Hepatocyte (in vitro differentiated cells): Measurements from ENCODE around the gene ARHGAP12. TPM values are rescaled to one million over a fixed set of nuclear protein-coding genes. Genes with fewer than 3 reads are reported as not detected.

Source experiments
- DNase-seq: peaks from one replicate; pipeline ENCODE4 v3.0.0-alpha.2; 2016; ENCODE audit warnings: low spot score
- H2AFZ ChIP-seq: fragments of 200-600 bp; sonication (generic); 2 replicates; pipeline ENCODE4 v1.6.0; 2016; ENCODE audit warnings: antibody characterized with exemption, mild to moderate bottlenecking
- H3K27ac ChIP-seq: fragments of 200-600 bp; sonication (generic); 2 replicates; pipeline ENCODE4 v1.5.1; 2016; ENCODE audit warnings: mild to moderate bottlenecking
- H3K27me3 ChIP-seq: fragments of 200-600 bp; sonication (generic); 2 replicates; pipeline ENCODE4 v1.6.1; 2016
- H3K36me3 ChIP-seq: fragments of 200-600 bp; sonication (generic); replicated peaks from 2 replicates; pipeline ENCODE4 v1.5.1; 2016; ENCODE audit warnings: low read depth; ENCODE audit not compliant: insufficient read depth
- H3K4me1 ChIP-seq: fragments of 200-600 bp; sonication (generic); 2 replicates; pipeline ENCODE4 v1.5.1; 2016; ENCODE audit warnings: mild to moderate bottlenecking, moderate library complexity; ENCODE audit not compliant: insufficient read depth
- H3K4me2 ChIP-seq: fragments of 200-600 bp; sonication (generic); 2 replicates; pipeline ENCODE4 v1.6.0; 2016
- H3K4me3 ChIP-seq: fragments of 200-600 bp; sonication (generic); 2 replicates; pipeline ENCODE4 v1.5.1; 2016; ENCODE audit warnings: mild to moderate bottlenecking
- H3K79me2 ChIP-seq: fragments of 200-600 bp; sonication (generic); 2 replicates; pipeline ENCODE4 v1.6.0; 2017; ENCODE audit warnings: mild to moderate bottlenecking
- H3K9me2 ChIP-seq: fragments of 200-600 bp; sonication (generic); replicated peaks from 2 replicates; pipeline ENCODE4 v1.6.0; 2017; ENCODE audit warnings: mild to moderate bottlenecking; ENCODE audit not compliant: insufficient read depth
- H3K9me3 ChIP-seq: fragments of 200-600 bp; sonication (generic); 2 replicates; pipeline ENCODE4 v1.5.1; 2016; ENCODE audit warnings: low read depth, mild to moderate bottlenecking
- H4K20me1 ChIP-seq: fragments of 200-600 bp; sonication (generic); 2 replicates; pipeline ENCODE4 v1.6.0; 2016; ENCODE audit warnings: mild to moderate bottlenecking; ENCODE audit not compliant: insufficient read depth, poor library complexity, severe bottlenecking
- CTCF ChIP-seq: fragments of 200-600 bp; sonication (generic); IDR thresholded peaks from 2 replicates; pipeline ENCODE4 v1.5.1; 2016; ENCODE audit warnings: antibody characterized with exemption, mild to moderate bottlenecking; ENCODE audit not compliant: poor library complexity
- EZH2 ChIP-seq: fragments of 200-600 bp; sonication (generic); IDR thresholded peaks from 2 replicates; pipeline ENCODE4 v1.6.1; 2016; ENCODE audit warnings: antibody characterized with exemption, mild to moderate bottlenecking, borderline replicate concordance
- EZH2phosphoT487 ChIP-seq: fragments of 200-600 bp; sonication (generic); IDR thresholded peaks from one replicate; pipeline ENCODE4 v1.6.1; 2018; ENCODE audit warnings: antibody characterized with exemption, mild to moderate bottlenecking, low read depth, moderate library complexity; ENCODE audit not compliant: unreplicated experiment, severe bottlenecking
- WGBS: methylation state at CpG from one replicate; pipeline ENCODE4 v1.1.6; 2016; ENCODE audit warnings: low lambda C conversion rate; ENCODE audit errors: missing lambda C conversion rate; 5-methylcytosine and 5-hydroxymethylcytosine counted together
- polyA plus RNA-seq: library from polyadenylated mRNA; unstranded; fragments of >200 nt; fragmentation: Nextera tagmentation; extraction: Ambion mirVana; gene quantifications from 2 replicates; pipeline ENCODE4 v1.2.1, GENCODE V29; 2016
- total RNA-seq: library from RNA; depleted of rRNA; stranded (reverse); fragments of >200 nt; gene quantifications from 2 replicates; pipeline ENCODE4 v1.2.3, GENCODE V29; 2014

The ARHGAP12 gene
- total and polyA plus RNA-seq, 2 experiments from 2014 or later = 16.4 to 55.6 TPM

- Histone ChIP-seq H4K20me1 (no peaks in the 10 kb centered on the region), H3K4me1 (no peaks in the 10 kb centered on the region), H3K4me3 (no peak overlapping the region), H3K36me3 (no peaks in the 10 kb centered on the region), H3K9me3 (no peaks in the 10 kb centered on the region), H2AFZ (no peak overlapping the region), H3K4me2 (no peak overlapping the region), H3K9me2 (no peaks in the 10 kb centered on the region), H3K27me3 (no peaks in the 10 kb centered on the region), H3K27ac (no peak overlapping the region), H3K79me2 (no peaks in the 10 kb centered on the region)
- 94% methylated on average over 4 of the region's 4 CpGs for WGBS
- no peak for DNase-seq
- no peak for TF ChIP-seq EZH2phosphoT487
- TF ChIP-seq CTCF = no peak
- no peak for TF ChIP-seq EZH2
Observed at GRCh38 chr10:31823358-31823757, 105.3 kb downstream of the ARHGAP12 start.

- DNase-seq = no peak
Observed at GRCh38 chr10:31822616-31823318, 105.9 kb downstream of the ARHGAP12 start.

GRCh38 chr10:31822150-31822549, 106.5 kb downstream of the ARHGAP12 start:
- no peaks in the 10 kb centered on the region for H4K20me1 ChIP-seq
- no peaks in the 10 kb centered on the region for H3K36me3 ChIP-seq
- no peak for DNase-seq
- H3K9me2 ChIP-seq = no peaks in the 10 kb centered on the region
- WGBS = 92% methylated on average over 4 of the region's 4 CpGs
- no peak overlapping the region for H3K27ac ChIP-seq
- H3K9me3 ChIP-seq = no peaks in the 10 kb centered on the region
- no peak for TF ChIP-seq EZH2
- TF ChIP-seq CTCF = no peak
- TF ChIP-seq EZH2phosphoT487 = no peak
- no peaks in the 10 kb centered on the region for H3K27me3 ChIP-seq
- no peaks in the 10 kb centered on the region for H3K79me2 ChIP-seq
- no peak overlapping the region for H3K4me2 ChIP-seq
- H2AFZ ChIP-seq = no peak overlapping the region
- H3K4me3 ChIP-seq = no peak overlapping the region
- H3K4me1 ChIP-seq = no peaks in the 10 kb centered on the region

More at GRCh38 chr10:31822616-31823318, 105.9 kb downstream of the ARHGAP12 start:
- TF ChIP-seq EZH2phosphoT487 (no peak), CTCF (no peak), EZH2 (no peak)
- no peak overlapping the region for H3K4me3 ChIP-seq
- no peak overlapping the region for H3K27ac ChIP-seq
- H4K20me1 ChIP-seq = no peaks in the 10 kb centered on the region
- no peaks in the 10 kb centered on the region for H3K9me3 ChIP-seq
- no peaks in the 10 kb centered on the region for H3K4me1 ChIP-seq
- H2AFZ ChIP-seq = no peak overlapping the region
- no peaks in the 10 kb centered on the region for H3K27me3 ChIP-seq
- WGBS = 90% methylated on average over 8 of the region's 8 CpGs
- no peaks in the 10 kb centered on the region for H3K79me2 ChIP-seq
- no peaks in the 10 kb centered on the region for H3K36me3 ChIP-seq
- H3K4me2 ChIP-seq = no peak overlapping the region
- no peaks in the 10 kb centered on the region for H3K9me2 ChIP-seq
